Keratinocyte (primary cell): ENCODE measurements around the gene QTRT2. TPM values are rescaled to one million over a fixed set of nuclear protein-coding genes. Genes with fewer than 3 reads are reported as not detected.

Source experiments
- DNase-seq: peaks from one replicate; pipeline ENCODE4 v3.0.0-alpha.2; 2011; ENCODE audit warnings: low read depth, missing footprints, low spot score
- FAIRE-seq: peaks from 2 replicates; lab custom pipeline; 2011; peaks lifted over from hg19 to GRCh38; lab: Jason Lieb, UNC
- H2AFZ ChIP-seq: 2 replicates; pipeline ENCODE4 v1.6.0; 2012; ENCODE audit warnings: low read length, control low read depth, inconsistent platforms; ENCODE audit not compliant: control insufficient read depth
- H3K27ac ChIP-seq: 2 replicates; pipeline ENCODE4 v1.5.1; 2011; ENCODE audit warnings: low read length; ENCODE audit not compliant: control insufficient read depth, insufficient read depth
- H3K27me3 ChIP-seq: 3 replicates; pipeline ENCODE4 v1.6.0; 2011; ENCODE audit warnings: low read length; ENCODE audit not compliant: control insufficient read depth, insufficient read depth; ENCODE audit errors: extremely low read depth
- H3K36me3 ChIP-seq, 2 experiments: 2 replicates in 1 of 2; 3 replicates in 1 of 2; pipeline ENCODE4 v1.5.1; 2011; ENCODE audit warnings: low read length in 2 of 2, mild to moderate bottlenecking in 1 of 2; ENCODE audit not compliant: control insufficient read depth in 2 of 2, insufficient read depth in 2 of 2; ENCODE audit errors: extremely low read depth in 1 of 2
- H3K4me1 ChIP-seq: 3 replicates; pipeline ENCODE4 v1.5.1; 2011; ENCODE audit warnings: low read length; ENCODE audit not compliant: control insufficient read depth, insufficient read depth; ENCODE audit errors: extremely low read depth
- H3K4me2 ChIP-seq: 3 replicates; pipeline ENCODE4 v1.6.0; 2011; ENCODE audit warnings: low read depth, low read length; ENCODE audit not compliant: control insufficient read depth, insufficient read depth; ENCODE audit errors: extremely low read depth
- H3K4me3 ChIP-seq, 3 experiments: fragments of 200-600 bp in 1 of 3; sonication (generic) in 1 of 3; 2 replicates in 2 of 3; 3 replicates in 1 of 3; pipeline ENCODE4 v1.5.1; 2011 to 2016; ENCODE audit warnings: low read length in 3 of 3, mild to moderate bottlenecking in 3 of 3, control low read depth in 2 of 3, inconsistent platforms in 1 of 3, low read depth in 1 of 3, mixed read lengths in 1 of 3, mixed run types in 1 of 3, moderate library complexity in 1 of 3; ENCODE audit not compliant: control insufficient read depth in 2 of 3, insufficient read depth in 2 of 3; ENCODE audit errors: extremely low read depth in 1 of 3
- H3K79me2 ChIP-seq: 2 replicates; pipeline ENCODE4 v1.6.0; 2012; ENCODE audit warnings: low read length; ENCODE audit not compliant: control insufficient read depth, insufficient read depth
- H3K9ac ChIP-seq: 3 replicates; pipeline ENCODE4 v1.6.0; 2011; ENCODE audit warnings: low read length; ENCODE audit not compliant: control insufficient read depth, insufficient read depth; ENCODE audit errors: extremely low read depth
- H3K9me1 ChIP-seq: 3 replicates; pipeline ENCODE4 v1.6.0; 2011; ENCODE audit warnings: low read length; ENCODE audit not compliant: control insufficient read depth, insufficient read depth; ENCODE audit errors: extremely low read depth
- H3K9me3 ChIP-seq: 2 replicates; pipeline ENCODE4 v1.5.1; 2012; ENCODE audit warnings: low read depth, low read length; ENCODE audit not compliant: control insufficient read depth
- H4K20me1 ChIP-seq: 3 replicates; pipeline ENCODE4 v1.6.0; 2011; ENCODE audit warnings: low read length; ENCODE audit not compliant: control insufficient read depth, insufficient read depth; ENCODE audit errors: extremely low read depth
- EZH2 ChIP-seq: IDR thresholded peaks from one replicate; pipeline ENCODE4 v1.6.1; 2012; ENCODE audit warnings: inconsistent platforms, mild to moderate bottlenecking, low read length, moderate library complexity
- dilution Hi-C: fragments of 300-500 bp; cut with MboI; formaldehyde crosslinking; loops from one replicate; pipeline ENCODE4 v1.7.0; 2020; ENCODE audit warnings: low sequenced_read_pairs; ENCODE audit not compliant: extremely low pct_ligation_motif_present
- polyA plus RNA-seq, 5 experiments: library from polyadenylated mRNA; depleted of rRNA in 3 of 5; stranded (reverse) in 3 of 5; stranded (forward) in 1 of 5; unstranded in 1 of 5; fragments of >200 nt; gene quantifications; 1 replicate in 1 of 5; 2 replicates in 3 of 5; 3 replicates in 1 of 5; pipeline versions ENCODE4 v1.2.1 to v1.2.3, GENCODE V29; 2011 to 2012; ENCODE audit warnings: missing spikeins in 2 of 5, low read depth in 1 of 5, low replicate concordance in 1 of 5
- TF ChIP-seq, protein P1 (sequence below), 3 experiments: IDR thresholded peaks in 1 of 3; conservative IDR thresholded peaks in 1 of 3; optimal IDR thresholded peaks in 1 of 3; 2 replicates in 2 of 3; 3 replicates in 1 of 3; pipeline versions ENCODE3 to v1.5.1; 2011; ENCODE audit warnings: low read length in 3 of 3, mild to moderate bottlenecking in 3 of 3, moderate library complexity in 2 of 3, control low read depth in 1 of 3, inconsistent platforms in 1 of 3; ENCODE audit not compliant: insufficient read depth in 2 of 3; ENCODE audit errors: extremely low read depth in 1 of 3

The QTRT2 gene
- polyA plus RNA-seq, 1 donor (not counting 4 experiments of a cell fraction or from before 2014, with no cell fraction given), result 18.3 TPM

DNA sequence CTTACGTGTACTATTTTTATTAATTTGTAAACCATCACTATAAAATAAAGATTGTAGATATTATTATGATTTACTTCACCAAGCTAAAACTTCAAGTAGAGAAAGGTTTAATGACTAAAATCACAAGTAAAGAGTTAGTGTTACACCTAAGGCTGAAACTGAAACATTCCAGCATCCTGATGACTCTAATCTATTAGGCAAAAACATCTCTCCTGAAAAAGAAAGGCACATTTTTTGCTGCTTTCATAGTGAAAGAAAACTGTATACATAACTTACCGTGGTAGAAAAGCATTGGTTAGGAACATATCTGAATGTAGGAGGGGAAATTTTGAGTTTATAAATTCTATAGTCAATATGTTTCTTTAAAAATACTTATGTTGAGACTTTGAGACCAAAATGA lies 35.6 kb upstream of the QTRT2 start:
- no peak for FAIRE-seq
- no peaks in the 10 kb centered on the region for H3K27me3 ChIP-seq
- H4K20me1 ChIP-seq, result no peaks in the 10 kb centered on the region
- H3K9me1 ChIP-seq, result no peaks in the 10 kb centered on the region
- H3K36me3 ChIP-seq, result no peaks in the 10 kb centered on the region
- no peak for TF ChIP-seq EZH2
- TF ChIP-seq, protein P1, sequence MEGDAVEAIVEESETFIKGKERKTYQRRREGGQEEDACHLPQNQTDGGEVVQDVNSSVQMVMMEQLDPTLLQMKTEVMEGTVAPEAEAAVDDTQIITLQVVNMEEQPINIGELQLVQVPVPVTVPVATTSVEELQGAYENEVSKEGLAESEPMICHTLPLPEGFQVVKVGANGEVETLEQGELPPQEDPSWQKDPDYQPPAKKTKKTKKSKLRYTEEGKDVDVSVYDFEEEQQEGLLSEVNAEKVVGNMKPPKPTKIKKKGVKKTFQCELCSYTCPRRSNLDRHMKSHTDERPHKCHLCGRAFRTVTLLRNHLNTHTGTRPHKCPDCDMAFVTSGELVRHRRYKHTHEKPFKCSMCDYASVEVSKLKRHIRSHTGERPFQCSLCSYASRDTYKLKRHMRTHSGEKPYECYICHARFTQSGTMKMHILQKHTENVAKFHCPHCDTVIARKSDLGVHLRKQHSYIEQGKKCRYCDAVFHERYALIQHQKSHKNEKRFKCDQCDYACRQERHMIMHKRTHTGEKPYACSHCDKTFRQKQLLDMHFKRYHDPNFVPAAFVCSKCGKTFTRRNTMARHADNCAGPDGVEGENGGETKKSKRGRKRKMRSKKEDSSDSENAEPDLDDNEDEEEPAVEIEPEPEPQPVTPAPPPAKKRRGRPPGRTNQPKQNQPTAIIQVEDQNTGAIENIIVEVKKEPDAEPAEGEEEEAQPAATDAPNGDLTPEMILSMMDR (optimal IDR thresholded peaks at IDR 0.05 in 1 of 3, IDR thresholded peaks at IDR 0.05 in 1 of 3, conservative IDR thresholded peaks at IDR 0.05 in 1 of 3; ENCODE audit: extremely low read depth in 1 of 3, insufficient read depth in 2 of 3, low read length in 3 of 3), result no peak
- dilution Hi-C loops, result no loop called here
- no peak for DNase-seq
- no peak overlapping the region for H3K4me2 ChIP-seq
- H3K79me2 ChIP-seq, result no peaks in the 10 kb centered on the region
- no peak overlapping the region for H3K4me3 ChIP-seq
- no peak overlapping the region for H3K27ac ChIP-seq
- H3K9ac ChIP-seq, result no peak overlapping the region
- no peaks in the 10 kb centered on the region for H3K4me1 ChIP-seq
- no peaks in the 10 kb centered on the region for H3K9me3 ChIP-seq
- no peak overlapping the region for H2AFZ ChIP-seq

DNA sequence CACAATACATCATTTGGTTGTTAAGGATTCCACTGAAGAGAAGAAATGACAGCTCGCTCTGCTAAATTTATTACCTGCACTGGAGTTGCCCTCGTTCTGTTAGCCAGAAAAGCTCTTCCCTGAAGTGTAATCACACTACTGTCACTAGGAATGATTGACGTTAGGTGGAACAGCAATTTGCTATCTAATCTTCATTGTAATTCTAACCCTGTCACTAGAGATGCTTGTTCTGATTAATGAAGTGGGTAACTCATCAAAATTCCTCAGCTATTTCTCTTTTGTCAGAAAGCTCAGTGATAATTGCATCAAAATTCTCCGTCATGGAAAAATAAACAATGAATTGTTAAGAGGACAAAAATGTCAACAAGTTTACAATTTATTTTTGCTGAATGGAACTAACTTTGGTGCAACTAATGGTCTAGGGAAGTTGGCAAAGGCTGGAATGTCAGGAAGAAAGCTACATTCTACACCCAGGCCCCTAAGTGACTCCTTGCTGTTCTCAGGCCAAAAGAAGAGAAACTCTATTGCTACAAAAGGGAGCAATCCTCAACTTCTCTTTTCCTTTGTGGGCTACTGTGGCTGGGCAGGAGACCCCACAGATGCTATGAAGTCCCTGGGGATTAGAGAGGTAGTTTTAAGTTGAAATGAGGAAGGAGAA lies 34.3 kb upstream of the QTRT2 start:
- Histone ChIP-seq H3K79me2 (no peaks in the 10 kb centered on the region), H3K9me1 (no peaks in the 10 kb centered on the region), H3K4me1 (no peaks in the 10 kb centered on the region), H3K27me3 (no peaks in the 10 kb centered on the region), H3K9me3 (no peaks in the 10 kb centered on the region), H3K9ac (no peak overlapping the region), H3K4me3 (no peak overlapping the region), H3K36me3 (no peaks in the 10 kb centered on the region), H3K27ac (no peak overlapping the region), H4K20me1 (no peaks in the 10 kb centered on the region), H2AFZ (no peak overlapping the region), H3K4me2 (no peak overlapping the region)
- dilution Hi-C loops, result no loop called here
- TF ChIP-seq, protein P1 (optimal IDR thresholded peaks at IDR 0.05 in 1 of 3, IDR thresholded peaks at IDR 0.05 in 1 of 3, conservative IDR thresholded peaks at IDR 0.05 in 1 of 3; ENCODE audit: extremely low read depth in 1 of 3, insufficient read depth in 2 of 3, low read length in 3 of 3), result no peak
- TF ChIP-seq EZH2, result no peak
- FAIRE-seq (no peak), DNase-seq (no peak)
